Cardiac muscle cell (in vitro differentiated cells and primary cell): ENCODE data around the gene ZNF407. TPM values are rescaled to one million over a fixed set of nuclear protein-coding genes. Genes with fewer than 3 reads are reported as not detected.

ENCODE experiments used
- DNase-seq, 2 donors: peaks; one replicate each; pipeline versions ENCODE4 v3.0.0 to v3.0.0-alpha.2; 2010 to 2017; ENCODE audit warnings: low read depth in 1 of 2, low spot score in 1 of 2
- H3K27ac ChIP-seq: fragments of 200-600 bp; sonication (generic); 2 replicates; pipeline ENCODE4 v1.5.1; 2016
- H3K27me3 ChIP-seq: fragments of 200-600 bp; sonication (generic); 2 replicates; pipeline ENCODE4 v1.6.0; 2016; ENCODE audit warnings: control low read depth
- H3K36me3 ChIP-seq: fragments of 200-600 bp; sonication (generic); 2 replicates; pipeline ENCODE4 v1.5.1; 2016; ENCODE audit warnings: control low read depth
- H3K4me1 ChIP-seq: fragments of 200-600 bp; sonication (generic); 2 replicates; pipeline ENCODE4 v1.8.1; 2017; ENCODE audit warnings: low read depth, mild to moderate bottlenecking, mixed run types
- H3K4me3 ChIP-seq: fragments of 200-600 bp; sonication (generic); 2 replicates; pipeline ENCODE4 v1.5.1; 2016; ENCODE audit warnings: mild to moderate bottlenecking
- H3K9me3 ChIP-seq: fragments of 200-600 bp; sonication (generic); 2 replicates; pipeline ENCODE4 v1.5.1; 2017; ENCODE audit warnings: low read depth, mild to moderate bottlenecking, control low read depth
- CTCF ChIP-seq: IDR thresholded peaks from 2 replicates; pipeline ENCODE4 v1.5.1; 2012; ENCODE audit warnings: low read depth, mild to moderate bottlenecking, low read length
- polyA plus RNA-seq: library from polyadenylated mRNA; unstranded; fragments of >200 nt; fragmentation: Nextera tagmentation; extraction: Ambion mirVana; gene quantifications from 2 replicates; pipeline ENCODE4 v1.2.1, GENCODE V29; 2016
- total RNA-seq: library from RNA; depleted of rRNA; stranded (reverse); fragments of >200 nt; gene quantifications from 2 replicates; pipeline ENCODE4 v1.2.3, GENCODE V29; 2016

Gene ZNF407
- total and polyA plus RNA-seq, 2 experiments from 2014 or later: 4.6 to 8.0 TPM

GRCh38 chr18:74722237-74722636 lies 124.6 kb downstream of the ZNF407 start:
- H3K9me3 ChIP-seq: no peaks in the 10 kb centered on the region
- H3K36me3 ChIP-seq: no peaks in the 10 kb centered on the region
- no peaks in the 10 kb centered on the region for H3K4me1 ChIP-seq
- H3K27ac ChIP-seq: no peak overlapping the region
- H3K27me3 ChIP-seq: no peaks in the 10 kb centered on the region
- DNase-seq: peak in 1 of 2 donors; percentile 77
- H3K4me3 ChIP-seq: no peak overlapping the region
- TF ChIP-seq CTCF: no peak

- peak in 1 of 2 donors; percentile 67 for DNase-seq
- Histone ChIP-seq H3K4me3 (no peak overlapping the region), H3K27ac (no peak overlapping the region), H3K9me3 (no peaks in the 10 kb centered on the region), H3K36me3 (no peaks in the 10 kb centered on the region), H3K27me3 (no peaks in the 10 kb centered on the region), H3K4me1 (no peaks in the 10 kb centered on the region)
- TF ChIP-seq CTCF: no peak
Measured at GRCh38 chr18:74724186-74724585, 126.5 kb downstream of the ZNF407 start.

GRCh38 chr18:74725690-74726089 lies 128.0 kb downstream of the ZNF407 start:
- no peaks in the 10 kb centered on the region for H3K27me3 ChIP-seq
- H3K9me3 ChIP-seq: no peaks in the 10 kb centered on the region
- no peak for TF ChIP-seq CTCF
- H3K4me1 ChIP-seq: no peaks in the 10 kb centered on the region
- H3K36me3 ChIP-seq: no peaks in the 10 kb centered on the region
- DNase-seq: no peak
- H3K4me3 ChIP-seq: no peak overlapping the region
- no peak overlapping the region for H3K27ac ChIP-seq

- no peaks in the 10 kb centered on the region for H3K36me3 ChIP-seq
- no peaks in the 10 kb centered on the region for H3K27me3 ChIP-seq
- peak in 1 of 2 donors; percentile 9 for DNase-seq
- H3K4me1 ChIP-seq: no peaks in the 10 kb centered on the region
- H3K4me3 ChIP-seq: no peak overlapping the region
- no peaks in the 10 kb centered on the region for H3K9me3 ChIP-seq
- no peak overlapping the region for H3K27ac ChIP-seq
- TF ChIP-seq CTCF: no peak
Measured at GRCh38 chr18:74728586-74728985, 130.9 kb downstream of the ZNF407 start.

GRCh38 chr18:74731097-74731496 lies 133.4 kb downstream of the ZNF407 start:
- H3K27me3 ChIP-seq: no peaks in the 10 kb centered on the region
- H3K4me3 ChIP-seq: no peak overlapping the region
- H3K4me1 ChIP-seq: no peaks in the 10 kb centered on the region
- DNase-seq: peak in 1 of 2 donors; percentile 38
- no peak for TF ChIP-seq CTCF
- no peaks in the 10 kb centered on the region for H3K9me3 ChIP-seq
- no peaks in the 10 kb centered on the region for H3K36me3 ChIP-seq
- no peak overlapping the region for H3K27ac ChIP-seq

- H3K36me3 ChIP-seq: no peaks in the 10 kb centered on the region
- no peak overlapping the region for H3K27ac ChIP-seq
- no peaks in the 10 kb centered on the region for H3K4me1 ChIP-seq
- H3K4me3 ChIP-seq: no peak overlapping the region
- H3K27me3 ChIP-seq: no peaks in the 10 kb centered on the region
- no peaks in the 10 kb centered on the region for H3K9me3 ChIP-seq
- no peak for DNase-seq
- TF ChIP-seq CTCF: no peak
Measured at GRCh38 chr18:74732380-74732779, 134.7 kb downstream of the ZNF407 start.
